ELF-1 (cell line): ENCODE measurements around the gene SYDE2.

Experiments
- DNase-seq: peaks from one replicate; pipeline ENCODE4 v3.0.0-alpha.2; 2016; ENCODE audit warnings: low read depth, low spot score

Gene SYDE2

GRCh38 chr1:85132078-85132720 lies 68.6 kb downstream of the SYDE2 start:
- DNase-seq = no peak

- DNase-seq = no peak
These were observed 72.5 kb downstream of the SYDE2 start for GRCh38 chr1:85128316-85128715.

- no peak for DNase-seq
These were observed 74.9 kb downstream of the SYDE2 start for GRCh38 chr1:85125891-85126290.

GRCh38 chr1:85124091-85124490 lies 76.7 kb downstream of the SYDE2 start:
- no peak for DNase-seq

- DNase-seq = no peak
These were observed 78.6 kb downstream of the SYDE2 start for GRCh38 chr1:85122169-85122568.

- DNase-seq = no peak
These were observed 79.1 kb downstream of the SYDE2 start for GRCh38 chr1:85121744-85122143.

GRCh38 chr1:85118751-85119150 lies 82.1 kb downstream of the SYDE2 start:
- DNase-seq = no peak

DNA sequence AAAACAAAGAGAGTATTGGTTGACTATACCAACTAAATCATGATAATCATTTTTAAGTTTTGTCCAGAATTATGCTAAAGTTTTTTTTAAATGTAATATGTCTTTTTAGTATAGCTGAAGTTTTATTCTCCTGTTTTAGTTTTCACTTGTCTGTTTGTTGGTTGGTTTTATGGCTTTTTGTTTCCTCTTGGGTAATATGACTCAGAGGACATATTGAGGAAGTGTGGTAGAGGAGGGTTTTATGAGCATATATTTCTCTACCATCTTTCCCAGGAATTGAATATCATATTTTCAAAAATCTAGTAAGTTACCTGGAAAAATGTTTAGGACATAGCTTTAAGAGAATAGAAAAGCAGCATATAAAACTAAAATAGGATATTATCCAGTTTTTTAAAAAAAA lies 84.0 kb downstream of the SYDE2 start:
- DNase-seq = no peak

DNA sequence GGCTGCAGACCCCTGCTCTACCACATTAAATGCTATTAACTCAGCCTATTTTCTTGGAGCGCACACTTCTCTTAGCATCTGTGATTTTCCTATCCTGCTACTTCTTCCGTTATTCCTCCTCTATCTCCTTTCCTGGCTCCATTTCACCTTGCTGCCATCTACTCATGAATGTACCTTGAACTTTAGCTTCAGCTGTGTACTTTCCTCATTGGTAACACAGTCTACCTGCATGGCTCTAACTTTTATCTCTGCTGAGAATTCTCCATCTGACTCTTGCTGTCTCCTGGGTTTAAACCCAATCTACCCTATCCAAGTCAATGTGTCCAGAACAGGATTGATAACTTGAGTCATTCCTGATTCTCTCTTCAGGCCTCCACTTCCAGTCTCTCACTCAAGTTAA lies 84.9 kb downstream of the SYDE2 start:
- DNase-seq = no peak

DNA sequence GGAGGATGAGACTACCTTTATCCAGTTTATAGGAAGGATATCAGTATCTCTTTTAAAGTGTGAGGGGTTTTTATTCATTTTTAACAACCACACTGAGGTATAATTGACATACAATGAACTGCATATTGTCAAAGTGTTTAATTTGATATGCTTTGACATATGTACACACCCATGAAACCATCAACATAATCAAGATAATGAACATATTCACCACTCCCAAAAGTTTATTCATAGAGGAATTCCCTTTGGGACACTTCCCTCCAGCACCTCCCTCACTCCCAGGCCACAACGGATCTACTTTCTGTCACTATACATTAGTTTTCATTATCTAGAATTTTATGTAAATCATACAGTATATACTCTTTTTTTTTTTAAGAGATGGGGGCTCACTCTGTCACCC lies 89.1 kb downstream of the SYDE2 start:
- no peak for DNase-seq

DNA sequence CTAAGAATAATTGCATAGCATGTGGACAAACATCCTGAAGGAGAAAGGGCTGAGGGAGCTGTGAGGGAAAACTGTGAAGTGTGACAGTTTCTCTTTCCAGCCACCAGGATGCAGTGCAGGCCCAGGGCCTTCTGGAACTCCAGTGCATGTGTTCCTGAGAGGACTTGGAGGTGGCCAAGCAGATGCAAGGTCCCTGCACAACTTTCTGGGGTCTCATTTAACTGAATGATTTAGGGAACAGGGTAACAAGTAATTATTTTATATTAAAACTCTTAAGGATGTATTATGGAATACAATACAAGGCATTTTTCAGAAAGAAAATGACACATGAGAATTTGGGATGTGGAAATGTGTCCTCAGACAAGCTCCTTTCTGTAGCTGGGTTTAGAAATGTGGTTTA lies 91.3 kb downstream of the SYDE2 start:
- DNase-seq = peak; percentile 71
